Activated CD4-positive, alpha-beta memory T cell treated with anti-CD3 and anti-CD28 coated beads for 36 hours (primary cell): ENCODE data around the gene RASA3. TPM values are rescaled to one million over a fixed set of nuclear protein-coding genes. Genes with fewer than 3 reads are reported as not detected.

Experiments used
- CTCF ChIA-PET: fragments of 350-600 bp; sonication (Branson Sonifier 250); formaldehyde crosslinking; loops from one replicate; lab custom pipeline; 2021; ENCODE audit warnings: antibody characterized with exemption, inconsistent platforms; lab: Charles Lee
- POLR2A ChIA-PET: fragments of 350-600 bp; sonication (Branson Sonifier 250); formaldehyde crosslinking; loops from one replicate; lab custom pipeline; 2021; ENCODE audit warnings: antibody characterized with exemption; lab: Charles Lee
- DNase-seq: peaks from one replicate; pipeline ENCODE4 v3.0.0-alpha.2; 2020
- H3K27ac Mint-ChIP-seq: one replicate; pipeline ENCODE4 v1.8.0; 2021; ENCODE audit warnings: mixed read lengths
- H3K27me3 Mint-ChIP-seq: one replicate; pipeline ENCODE4 v1.8.0; 2021; ENCODE audit warnings: mixed read lengths
- H3K36me3 Mint-ChIP-seq: one replicate; pipeline ENCODE4 v1.8.0; 2021; ENCODE audit warnings: mixed read lengths
- H3K4me1 Mint-ChIP-seq: one replicate; pipeline ENCODE4 v1.8.0; 2021; ENCODE audit warnings: low read depth, mixed read lengths
- H3K4me3 Mint-ChIP-seq: one replicate; pipeline ENCODE4 v1.8.0; 2021; ENCODE audit warnings: mild to moderate bottlenecking, mixed read lengths
- H3K9me3 Mint-ChIP-seq: one replicate; pipeline ENCODE4 v1.8.0; 2021; ENCODE audit warnings: mixed read lengths
- intact Hi-C: fragments of 100-400 bp; cut with micrococcal nuclease; formaldehyde crosslinking; loops from one replicate; pipeline ENCODE4 v1.15.1; 2023
- total RNA-seq, 2 experiments: library from RNA; stranded (reverse); gene quantifications; one replicate each; pipeline ENCODE4 v1.2.3, GENCODE V29; 2021

RASA3 gene
- total RNA-seq, 2 experiments from 2014 or later = 45.9 to 49.3 TPM

DNA sequence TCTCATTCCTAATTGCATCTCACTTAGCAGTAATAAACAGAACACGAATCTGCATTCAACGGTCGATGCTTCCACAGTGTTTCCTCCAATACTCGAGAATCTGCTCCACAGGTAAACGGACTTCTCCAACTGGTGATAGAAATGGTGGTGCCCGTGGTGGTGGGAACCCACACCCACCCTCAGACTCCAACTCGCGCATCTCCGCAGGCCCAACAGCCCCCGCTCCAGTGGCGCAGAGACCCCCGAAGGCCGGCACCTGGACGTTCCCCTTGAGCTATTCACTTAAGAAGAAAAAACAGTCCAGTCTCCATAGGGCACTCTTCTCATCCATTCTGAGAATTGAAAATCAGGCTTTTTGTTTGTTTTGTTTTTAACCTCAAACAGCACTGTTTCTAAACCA, 13.8 kb upstream of the RASA3 start:
- Mint-ChIP-seq H3K4me3 (no peak overlapping the region), H3K36me3 (no peaks in the 10 kb centered on the region), H3K9me3 (no peaks in the 10 kb centered on the region), H3K27me3 (no peaks in the 10 kb centered on the region), H3K27ac (peak overlapping the region; percentile 46), H3K4me1 (peaks cover 34% of the 10 kb centered on the region)
- intact Hi-C loops = loop anchor here (5.0 kb wide), 1 partner anchor 34 kb away; no protein-coding TSS in a partner anchor
- POLR2A ChIA-PET = no interaction called here
- no peak for DNase-seq
- CTCF ChIA-PET = interaction anchor here (1.0 to 1.2 kb wide), 2 partner anchors 16 to 18 kb away, joined by 4 read pairs; no protein-coding TSS in a partner anchor

DNA sequence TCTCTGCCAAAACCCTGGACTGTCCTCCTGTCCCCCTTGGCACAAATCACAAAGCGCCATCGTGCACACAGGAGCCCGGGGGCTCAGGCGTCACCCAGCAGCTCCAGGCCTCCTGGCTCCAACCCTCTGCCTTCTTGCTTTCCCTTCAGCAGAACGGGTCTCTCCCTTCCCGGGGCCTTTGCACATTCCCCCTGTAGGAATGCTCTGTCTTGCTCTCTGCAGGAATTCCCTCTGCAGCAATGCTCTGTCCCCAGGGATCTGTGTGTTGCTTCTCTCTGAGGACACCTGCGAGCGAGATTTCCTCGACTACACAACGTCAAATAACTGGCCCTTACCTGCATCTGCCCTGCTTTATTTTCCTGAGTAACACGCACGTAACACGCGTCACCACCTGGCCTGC, 13.3 kb upstream of the RASA3 start:
- Mint-ChIP-seq H3K9me3 (no peaks in the 10 kb centered on the region), H3K4me3 (no peak overlapping the region), H3K36me3 (no peaks in the 10 kb centered on the region), H3K27ac (peak overlapping the region; percentile 46), H3K27me3 (no peaks in the 10 kb centered on the region), H3K4me1 (peaks cover 30% of the 10 kb centered on the region)
- DNase-seq = no peak
- POLR2A ChIA-PET = interaction anchor here (1.0 kb wide), 1 partner anchor 11 kb away, joined by 3 read pairs; no protein-coding TSS in a partner anchor
- intact Hi-C loops = loop anchor here (5.0 kb wide), 1 partner anchor 33 kb away; no protein-coding TSS in a partner anchor
- CTCF ChIA-PET = interaction anchor here (1.0 kb wide), 1 partner anchor 18 kb away, joined by 4 read pairs; no protein-coding TSS in a partner anchor

DNA sequence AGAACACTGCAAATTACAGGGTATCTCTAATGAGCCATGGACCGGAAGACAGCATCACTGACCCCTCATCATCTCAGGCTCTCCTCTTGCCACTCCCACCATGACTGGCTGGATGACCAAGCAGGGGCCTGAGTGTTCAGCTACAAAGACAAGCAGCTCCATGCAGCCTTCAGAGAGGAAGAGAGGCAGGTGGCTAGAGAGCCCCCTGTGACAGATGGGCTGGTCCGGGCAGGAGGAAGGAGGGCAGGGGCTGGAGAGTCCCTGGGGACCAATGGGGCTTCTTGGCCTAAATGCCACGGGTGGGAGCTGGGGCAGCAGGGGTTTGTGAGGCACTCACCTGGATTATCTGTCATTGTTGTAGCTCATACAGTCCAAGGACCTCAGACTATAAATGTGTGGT, 12.8 kb upstream of the RASA3 start:
- Mint-ChIP-seq H3K4me1 (peaks cover 25% of the 10 kb centered on the region), H3K36me3 (no peaks in the 10 kb centered on the region), H3K27me3 (no peaks in the 10 kb centered on the region), H3K27ac (peak overlapping the region; percentile 38), H3K4me3 (no peak overlapping the region), H3K9me3 (no peaks in the 10 kb centered on the region)
- ChIA-PET POLR2A (interaction anchor here (1.0 kb wide), 1 partner anchor 10 kb away, joined by 3 read pairs; no protein-coding TSS in a partner anchor), CTCF (interaction anchor here (1.1 kb wide), 1 partner anchor 81 kb away, joined by 3 read pairs; no protein-coding TSS in a partner anchor)
- no peak for DNase-seq
- intact Hi-C loops = loop anchor here (5.0 kb wide), 1 partner anchor 33 kb away; no protein-coding TSS in a partner anchor

DNA sequence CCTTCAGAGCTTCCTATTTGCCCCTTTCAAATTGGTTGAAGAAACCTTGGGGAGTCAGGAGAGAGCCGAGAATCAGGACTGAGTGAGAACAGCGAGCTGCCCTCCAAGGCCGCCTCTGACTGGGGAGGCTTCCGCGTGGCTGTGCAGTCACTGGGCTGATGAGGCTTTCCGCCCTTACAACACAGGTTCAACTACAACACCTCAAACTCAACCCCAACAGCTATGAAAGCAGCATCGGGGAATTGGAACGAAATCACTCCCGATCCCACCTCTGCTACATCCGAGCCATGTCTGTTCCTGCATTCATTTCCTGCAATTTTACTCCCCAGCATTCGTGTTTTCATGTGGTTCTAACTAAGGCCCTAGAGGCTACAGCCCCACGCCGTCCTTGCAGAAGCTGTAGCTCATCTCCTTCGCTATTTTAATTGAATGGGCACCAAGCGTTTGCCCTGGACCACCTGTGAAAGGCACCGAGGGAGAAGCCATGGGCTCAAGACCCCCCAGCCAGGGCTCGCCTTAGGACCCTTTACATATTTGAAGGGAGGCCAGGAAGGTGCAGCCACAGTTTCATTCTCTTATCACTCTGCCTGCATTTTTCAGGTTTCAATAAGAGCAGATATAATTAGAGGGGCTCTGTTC, 12.3 kb upstream of the RASA3 start:
- H3K4me3 Mint-ChIP-seq = no peak overlapping the region
- no peaks in the 10 kb centered on the region for H3K27me3 Mint-ChIP-seq
- H3K27ac Mint-ChIP-seq = no peak overlapping the region
- intact Hi-C loops = loop anchor here (5.0 kb wide), 2 partner anchors 32 to 83 kb away; no protein-coding TSS in a partner anchor
- no peaks in the 10 kb centered on the region for H3K36me3 Mint-ChIP-seq
- H3K4me1 Mint-ChIP-seq = peaks cover 20% of the 10 kb centered on the region
- DNase-seq = no peak
- CTCF ChIA-PET = interaction anchor here (0.7 to 1.1 kb wide), 2 partner anchors 81 to 84 kb away, joined by 3 read pairs; no protein-coding TSS in a partner anchor
- POLR2A ChIA-PET = interaction anchor here (0.8 to 1.0 kb wide), 2 partner anchors 10 to 17 kb away, joined by 3 to 4 read pairs; no protein-coding TSS in a partner anchor
- H3K9me3 Mint-ChIP-seq = no peaks in the 10 kb centered on the region

DNA sequence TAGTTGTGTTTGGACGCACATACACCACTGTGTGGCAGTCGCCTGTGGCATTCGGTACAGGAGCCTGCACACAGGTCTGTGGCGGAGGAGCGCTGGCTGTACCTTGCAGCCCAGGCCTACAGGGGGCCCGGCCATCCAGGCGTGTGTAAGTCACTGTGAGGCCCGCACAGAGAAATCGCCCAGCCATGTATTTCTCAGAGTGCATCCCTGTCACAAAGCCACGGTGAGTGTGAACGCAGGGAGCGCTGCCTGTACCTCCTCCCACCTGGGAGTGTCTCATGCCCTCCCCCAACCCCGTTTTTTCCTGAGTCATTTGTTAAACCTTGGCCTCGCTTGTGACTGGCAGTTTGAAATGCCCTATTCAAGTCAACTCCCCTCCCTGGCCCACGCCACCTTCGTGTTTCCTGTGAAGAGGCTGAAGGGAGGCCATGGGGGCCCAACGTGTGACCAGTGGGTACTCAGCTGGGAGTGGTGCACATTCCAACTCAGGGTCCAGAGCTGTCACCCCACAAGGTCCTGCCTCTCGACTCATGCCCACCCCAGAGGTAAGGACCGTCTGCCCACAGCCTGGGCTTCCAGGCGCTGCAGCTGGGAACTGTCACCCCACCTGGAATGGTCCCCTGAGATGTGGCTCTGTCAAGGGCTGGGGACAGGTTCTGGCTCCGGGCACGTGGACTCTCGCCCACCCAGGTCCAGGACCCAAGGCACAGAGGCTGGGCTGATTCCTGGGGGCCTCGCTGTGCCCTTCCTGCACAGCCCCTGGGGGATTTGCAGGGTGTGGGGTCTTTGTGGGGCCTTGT, 11.6 kb upstream of the RASA3 start:
- CTCF ChIA-PET = interaction anchor here (0.7 to 1.3 kb wide), 4 partner anchors 13 to 85 kb away, joined by 3 to 6 read pairs (median 4); no protein-coding TSS in a partner anchor
- H3K4me1 Mint-ChIP-seq = peaks cover 13% of the 10 kb centered on the region
- POLR2A ChIA-PET = interaction anchor here (0.8 to 1.0 kb wide), 3 partner anchors 11 to 78 kb away, joined by 3 to 7 read pairs (median 4); partner anchors contain the start of gene RASA3
- H3K9me3 Mint-ChIP-seq = no peaks in the 10 kb centered on the region
- no peak overlapping the region for H3K27ac Mint-ChIP-seq
- no peaks in the 10 kb centered on the region for H3K36me3 Mint-ChIP-seq
- H3K4me3 Mint-ChIP-seq = no peak overlapping the region
- H3K27me3 Mint-ChIP-seq = no peaks in the 10 kb centered on the region
- peak; percentile 66 for DNase-seq
- intact Hi-C loops = loop anchor here (1.0 to 5.0 kb wide), 2 partner anchors 15 to 83 kb away; no protein-coding TSS in a partner anchor

DNA sequence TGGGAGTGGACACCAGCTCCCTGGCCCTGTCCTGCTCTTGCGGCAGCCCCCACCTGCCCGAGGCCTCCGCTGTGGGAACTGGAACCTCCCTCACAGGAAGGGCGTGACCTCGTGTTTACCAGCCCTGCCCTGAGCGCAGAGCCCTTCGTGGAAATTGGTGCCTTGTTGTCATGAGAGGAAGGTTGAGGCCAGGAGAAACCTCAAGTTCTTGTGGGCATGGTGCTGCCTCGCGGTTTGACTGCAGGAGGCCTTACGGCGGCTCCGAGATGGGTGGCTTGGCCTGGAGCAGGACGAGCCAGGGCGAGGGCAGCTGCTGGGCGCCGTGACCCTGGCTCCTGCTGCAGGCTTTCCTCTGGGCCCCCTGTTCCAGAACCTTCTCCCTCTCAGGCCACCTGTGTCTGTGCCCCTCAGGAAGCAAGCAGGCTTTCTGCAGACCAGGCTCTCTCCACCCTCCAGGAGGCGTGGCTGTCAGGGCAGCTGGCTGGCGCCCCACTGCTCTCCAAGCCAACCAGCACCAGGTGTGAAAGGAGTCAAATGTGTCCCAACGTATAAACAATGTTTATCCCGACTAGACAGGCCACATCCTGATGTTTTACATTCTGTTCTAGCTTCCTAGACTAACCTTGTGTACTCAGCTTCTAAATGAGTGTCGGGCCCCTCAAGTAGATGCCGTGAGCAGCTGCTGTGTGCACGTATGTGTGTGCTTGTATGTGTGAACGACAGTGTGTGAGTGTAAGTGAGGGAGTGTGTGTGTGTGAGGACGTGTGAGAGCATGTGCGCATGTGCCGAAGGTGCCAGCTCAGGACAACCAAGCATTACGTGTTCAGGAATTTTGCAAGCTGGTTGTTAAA, 10.4 kb upstream of the RASA3 start:
- Mint-ChIP-seq H3K9me3 (peaks cover 1% of the 10 kb centered on the region), H3K27me3 (no peaks in the 10 kb centered on the region), H3K36me3 (no peaks in the 10 kb centered on the region), H3K27ac (no peak overlapping the region), H3K4me1 (peaks cover 2% of the 10 kb centered on the region), H3K4me3 (no peak overlapping the region)
- intact Hi-C loops = loop anchor here (1.0 to 5.0 kb wide), 2 partner anchors 14 to 84 kb away; no protein-coding TSS in a partner anchor
- DNase-seq = peak; percentile 81
- CTCF ChIA-PET = interaction anchor here (1.1 to 1.3 kb wide), 2 partner anchors 12 to 83 kb away, joined by 4 to 6 read pairs; no protein-coding TSS in a partner anchor
- POLR2A ChIA-PET = interaction anchor here (1.0 to 1.8 kb wide), 4 partner anchors 10 to 77 kb away, joined by 3 to 9 read pairs (median 5); partner anchors contain the start of gene RASA3

DNA sequence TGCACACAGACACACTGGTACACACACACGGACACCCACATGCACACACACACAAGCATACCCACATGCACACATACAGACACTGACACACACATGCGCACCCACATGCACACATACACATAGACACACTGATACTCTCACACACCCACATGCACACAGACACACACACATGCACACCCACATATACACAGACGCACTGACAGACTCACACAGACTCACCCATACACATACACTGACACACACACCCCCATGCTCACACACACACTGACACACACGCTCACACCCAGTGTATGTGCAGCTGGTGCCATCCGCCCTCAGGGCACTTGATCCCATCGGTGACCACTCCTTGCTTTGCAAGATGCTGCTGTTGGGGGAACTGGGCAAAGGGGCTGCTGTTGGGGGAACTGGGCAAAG, 9.7 kb upstream of the RASA3 start:
- H3K36me3 Mint-ChIP-seq = no peaks in the 10 kb centered on the region
- CTCF ChIA-PET = no interaction called here
- H3K9me3 Mint-ChIP-seq = peaks cover 4% of the 10 kb centered on the region
- H3K27me3 Mint-ChIP-seq = no peaks in the 10 kb centered on the region
- intact Hi-C loops = loop anchor here (5.0 kb wide), 1 partner anchor 85 kb away; no protein-coding TSS in a partner anchor
- no peak overlapping the region for H3K27ac Mint-ChIP-seq
- H3K4me3 Mint-ChIP-seq = no peak overlapping the region
- no peak for DNase-seq
- POLR2A ChIA-PET = interaction anchor here (0.6 to 1.8 kb wide), 3 partner anchors 11 to 81 kb away, joined by 3 to 9 read pairs (median 4); no protein-coding TSS in a partner anchor
- peaks cover 2% of the 10 kb centered on the region for H3K4me1 Mint-ChIP-seq

DNA sequence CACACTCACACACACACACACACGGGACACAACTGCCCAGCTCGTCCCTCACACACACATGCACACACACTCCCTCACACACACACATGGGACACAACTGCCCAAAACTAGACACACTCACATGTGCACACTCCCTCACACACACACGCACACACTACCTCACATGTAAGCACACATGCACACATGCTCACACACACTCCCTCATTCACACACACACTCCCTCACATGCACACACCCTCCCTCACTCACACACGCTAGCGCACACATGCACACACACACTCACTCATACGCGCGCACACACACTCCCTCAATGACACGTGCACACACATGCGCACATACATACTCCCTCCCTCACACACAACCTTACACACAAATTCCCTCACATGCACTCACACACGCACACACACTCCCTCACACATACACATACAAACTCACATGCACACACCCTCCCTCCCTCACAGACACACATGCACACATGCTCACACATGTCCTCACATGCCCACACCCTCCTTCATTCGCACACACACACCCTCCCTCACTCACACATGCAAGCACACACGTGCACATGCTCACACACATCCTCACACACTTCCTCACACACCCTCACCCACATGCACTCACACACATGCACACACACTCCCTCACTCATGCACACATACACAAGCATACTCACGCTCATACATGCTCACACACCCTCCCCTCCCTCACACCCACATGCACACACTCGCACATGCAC, 9.0 kb upstream of the RASA3 start:
- CTCF ChIA-PET = no interaction called here
- intact Hi-C loops = loop anchor here (5.0 kb wide), 1 partner anchor 86 kb away; no protein-coding TSS in a partner anchor

DNA sequence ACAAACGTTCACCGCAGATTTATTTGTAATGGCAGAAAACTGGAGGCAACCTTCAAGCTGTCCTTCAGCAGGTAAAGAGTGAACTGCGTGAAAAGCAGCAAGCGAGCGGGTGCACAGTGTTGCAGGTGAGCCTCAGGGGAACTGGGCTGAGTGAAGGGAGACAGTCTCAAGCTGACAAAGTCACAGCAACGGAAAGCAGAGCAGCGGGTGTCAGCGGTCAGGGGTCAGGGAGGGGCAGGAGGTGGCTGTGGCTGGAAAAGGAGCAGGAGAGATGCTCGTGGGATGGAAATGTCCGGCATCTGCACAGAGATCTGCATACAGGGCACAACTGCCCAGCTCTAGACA, 8.5 kb upstream of the RASA3 start:
- Mint-ChIP-seq H3K36me3 (no peaks in the 10 kb centered on the region), H3K27me3 (no peaks in the 10 kb centered on the region), H3K9me3 (peaks cover 4% of the 10 kb centered on the region), H3K27ac (no peak overlapping the region), H3K4me3 (no peak overlapping the region), H3K4me1 (peaks cover 2% of the 10 kb centered on the region)
- ChIA-PET CTCF (interaction anchor here (1.4 kb wide), 1 partner anchor 11 kb away, joined by 3 read pairs; no protein-coding TSS in a partner anchor), POLR2A (interaction anchor here (0.6 to 1.2 kb wide), 2 partner anchors 10 to 227 kb away, joined by 5 to 6 read pairs; no protein-coding TSS in a partner anchor)
- DNase-seq = peak; percentile 67
- intact Hi-C loops = loop anchor here (1.0 to 5.0 kb wide), 2 partner anchors 7 to 86 kb away; no protein-coding TSS in a partner anchor

More for the DNA sequence above, 9.0 kb upstream of the RASA3 start:
- POLR2A ChIA-PET = interaction anchor here (0.6 to 1.8 kb wide), 4 partner anchors 10 to 80 kb away, joined by 3 to 9 read pairs (median 4); no protein-coding TSS in a partner anchor
- Mint-ChIP-seq H3K4me3 (no peak overlapping the region), H3K36me3 (no peaks in the 10 kb centered on the region), H3K4me1 (peaks cover 2% of the 10 kb centered on the region), H3K27ac (no peak overlapping the region), H3K9me3 (peaks cover 4% of the 10 kb centered on the region), H3K27me3 (no peaks in the 10 kb centered on the region)
- DNase-seq = no peak
